GM19043 (cell line): ENCODE measurements around the gene HTR2B.
"Not testable (repeated sequence)": the region's sequence is repeated elsewhere in the genome, so short reads cannot be mapped to it uniquely, and the experiment has no call there.

Experiments
- ATAC-seq: cut with Tn5 transposase; IDR thresholded peaks from one replicate; pipeline ENCODE4 v1.9.1; 2021; ENCODE audit warnings: low read depth; ENCODE audit not compliant: unreplicated experiment

The HTR2B gene

DNA sequence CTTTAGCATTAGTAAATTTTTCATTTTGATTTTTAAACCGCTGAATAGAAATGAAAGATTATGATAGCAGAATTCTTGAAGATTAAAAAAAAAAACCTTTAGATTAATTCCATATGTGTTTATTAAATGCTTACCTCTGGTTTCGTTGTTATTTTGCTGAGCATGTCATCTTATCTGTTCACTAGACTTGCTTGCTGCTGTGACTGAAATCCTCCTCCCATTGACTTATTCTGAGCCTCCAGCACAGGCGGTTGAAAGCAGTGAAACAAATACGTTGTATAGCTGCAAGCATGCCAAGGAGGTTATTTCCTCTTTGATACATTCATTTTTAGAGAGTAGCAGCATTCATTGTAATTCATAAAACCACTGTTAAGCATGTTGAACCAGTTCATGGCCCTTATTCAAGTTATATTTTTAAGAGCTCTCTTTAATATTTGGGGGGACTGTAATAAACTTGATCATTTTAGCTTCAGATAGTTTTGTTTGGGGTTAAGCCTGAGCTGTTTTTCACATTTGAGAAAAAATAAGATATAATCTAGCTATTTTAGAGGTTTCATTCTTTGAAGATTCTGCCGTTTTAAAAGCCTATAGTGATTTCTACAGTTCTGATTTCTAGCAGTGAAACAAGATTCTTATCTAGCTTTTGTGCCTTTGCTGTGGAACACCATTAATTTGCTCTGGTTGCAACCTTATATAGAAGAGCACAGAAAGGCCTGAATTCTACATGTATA lies at the start of gene HTR2B:
Gene HTR2B (minus strand): TSS at position 205 of the 731 bp plus-strand sequence. CDS start 1,278 bp downstream, outside the sequence.
- ATAC-seq, result no peak

DNA sequence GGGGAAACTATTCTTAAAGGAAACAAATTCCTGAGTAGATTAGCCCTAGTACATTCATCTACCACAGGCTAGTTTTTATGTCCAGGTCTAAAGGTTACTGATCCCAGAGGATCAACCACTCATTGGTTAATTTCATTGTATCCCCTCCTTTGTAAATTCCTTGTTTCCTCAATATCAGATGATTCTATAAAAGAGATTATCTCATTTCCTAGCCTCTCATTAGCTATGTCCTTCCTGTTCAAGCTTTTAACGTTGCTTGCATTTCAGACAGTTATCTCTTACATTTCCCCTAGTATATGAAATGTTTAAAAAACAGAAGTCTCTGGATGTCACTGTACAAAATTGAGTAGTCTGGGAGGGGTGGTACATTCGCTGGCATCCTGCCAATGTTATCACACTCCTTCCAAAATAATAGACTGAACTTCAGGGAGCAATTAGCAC lies 49.4 kb upstream of the HTR2B start:
- ATAC-seq, result no peak

- ATAC-seq, result no peak
Observed at GRCh38 chr2:231172025-231172424, 47.2 kb upstream of the HTR2B start.

- no peak for ATAC-seq
Observed at GRCh38 chr2:231170055-231170454, 45.2 kb upstream of the HTR2B start.

DNA sequence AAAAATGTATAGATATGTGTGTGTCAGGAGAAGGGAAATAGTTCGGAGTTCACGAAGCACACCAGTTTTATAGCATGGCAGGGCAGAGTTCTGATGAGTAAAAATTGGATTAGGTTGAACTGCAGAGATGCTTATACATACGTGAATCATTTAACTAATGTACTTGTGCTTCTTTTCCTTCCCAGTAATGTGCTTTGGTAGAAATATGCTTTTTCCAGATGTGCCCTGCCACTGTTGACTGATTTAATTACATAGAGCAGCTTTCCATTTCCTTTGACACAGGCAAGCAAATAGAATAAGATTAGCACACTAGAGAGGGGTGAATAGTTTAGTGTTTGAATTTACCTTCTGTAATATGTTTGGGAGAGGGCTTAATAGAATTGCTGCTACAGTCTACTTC lies 44.6 kb upstream of the HTR2B start:
- ATAC-seq, result no peak

GRCh38 chr2:231168460-231169139 lies 43.8 kb upstream of the HTR2B start:
- no peak for ATAC-seq

- ATAC-seq, result no peak
Observed at GRCh38 chr2:231167745-231168459, 43.1 kb upstream of the HTR2B start.

- ATAC-seq, result no peak
Observed at GRCh38 chr2:231163414-231164095, 38.7 kb upstream of the HTR2B start.

DNA sequence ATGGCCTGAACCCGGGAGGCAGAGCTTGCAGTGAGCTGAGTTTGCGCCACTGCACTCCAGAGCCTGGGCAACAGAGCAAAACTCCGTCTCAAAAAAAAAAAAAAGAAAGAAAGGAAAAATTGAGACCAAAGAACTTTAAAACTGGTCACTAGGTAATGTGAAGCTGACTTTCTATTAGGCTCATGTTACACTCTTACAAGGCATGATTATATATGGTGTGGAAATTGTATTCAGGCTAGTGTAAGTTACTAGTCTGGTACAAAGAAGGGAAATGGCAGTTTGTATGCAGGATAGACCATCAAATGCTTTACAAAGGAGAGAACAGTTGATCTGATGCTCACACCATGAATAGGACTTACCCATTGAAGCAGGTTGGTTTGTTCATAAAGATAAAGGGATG lies 38.2 kb upstream of the HTR2B start:
- no peak for ATAC-seq

GRCh38 chr2:231161877-231162329 lies 37.1 kb upstream of the HTR2B start:
- no peak for ATAC-seq

- peak; percentile 66 for ATAC-seq
Observed at GRCh38 chr2:231161252-231161839, 36.5 kb upstream of the HTR2B start.

- ATAC-seq, result no peak
Observed at GRCh38 chr2:231160701-231161100, 35.9 kb upstream of the HTR2B start.

DNA sequence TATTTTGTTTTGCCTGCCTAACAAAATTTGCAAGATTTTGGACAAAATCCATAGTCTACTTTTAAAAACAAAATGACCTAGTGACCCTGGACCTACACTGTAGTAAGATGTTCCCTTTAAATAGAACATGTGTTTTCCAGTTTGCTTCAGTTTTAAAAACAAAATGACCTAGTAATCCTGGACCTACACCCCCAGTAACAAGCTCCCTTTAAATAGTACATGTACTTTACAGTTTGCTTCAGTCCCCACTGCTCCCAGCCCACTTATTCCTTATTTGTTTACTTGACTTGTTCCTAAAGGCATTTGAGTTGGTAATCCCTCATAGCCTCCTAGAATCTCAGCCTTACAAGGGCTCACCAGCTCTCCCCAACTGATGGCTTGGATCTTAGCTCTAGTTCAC lies 34.5 kb upstream of the HTR2B start:
- no peak for ATAC-seq

GRCh38 chr2:231152800-231153557 lies 28.1 kb upstream of the HTR2B start:
- no peak for ATAC-seq

DNA sequence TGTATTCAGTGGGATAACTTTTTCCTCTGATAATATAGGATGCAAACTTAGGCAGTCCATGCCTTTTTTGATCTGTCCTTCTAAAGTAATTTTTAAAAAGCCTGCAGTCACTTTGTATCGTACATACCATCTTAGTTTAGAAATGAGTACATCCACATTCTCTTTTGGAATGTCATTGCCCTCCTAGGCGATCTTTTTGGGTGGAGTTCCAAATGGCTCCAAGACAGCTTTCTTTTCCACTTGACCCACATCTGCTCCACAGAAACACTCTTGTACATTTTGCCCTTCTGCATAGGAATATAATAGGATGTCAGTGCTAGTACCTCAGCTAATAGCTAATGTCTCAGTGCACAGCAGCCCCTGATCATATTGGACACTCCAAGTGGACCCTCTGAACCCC lies 21.8 kb upstream of the HTR2B start:
- ATAC-seq, result no peak

DNA sequence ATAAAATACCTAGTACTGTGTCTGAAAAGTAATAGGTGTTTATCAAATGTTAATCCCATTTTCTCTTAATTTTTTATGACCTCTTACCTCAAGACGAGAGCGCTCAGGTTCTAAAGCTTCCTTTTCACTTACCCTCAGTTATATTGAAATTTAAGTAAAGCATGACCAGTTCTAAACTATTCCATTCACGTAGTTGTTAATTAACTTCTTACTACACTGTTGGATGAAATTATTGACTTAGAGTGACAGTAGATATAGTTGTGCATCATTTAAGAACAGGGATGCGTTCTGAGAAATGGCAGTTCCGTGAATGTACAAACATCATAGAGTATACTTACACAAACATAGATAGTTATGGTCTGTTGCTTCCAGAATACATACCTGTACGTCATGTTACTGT lies 20.1 kb upstream of the HTR2B start:
- no peak for ATAC-seq

DNA sequence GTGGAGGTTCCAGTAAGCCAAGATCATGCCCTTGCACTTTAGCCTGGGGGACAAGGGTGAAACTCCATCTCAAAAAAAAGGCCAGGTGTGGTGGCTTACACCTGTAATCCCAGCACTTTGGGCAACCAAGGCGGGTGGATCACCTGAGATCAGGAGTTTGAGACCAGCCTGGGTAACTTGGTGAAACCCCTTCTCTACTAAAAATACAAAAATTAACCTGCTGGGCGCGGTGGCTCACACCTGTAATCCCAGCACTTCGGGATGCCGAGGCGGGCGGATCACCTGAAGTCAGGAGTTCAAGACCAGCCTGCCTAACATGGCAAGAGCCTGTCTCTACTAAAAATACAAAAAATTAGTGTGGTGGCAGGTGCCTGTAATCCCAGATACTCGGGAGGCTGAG lies 16.0 kb upstream of the HTR2B start:
- not testable (repeated sequence) for ATAC-seq

DNA sequence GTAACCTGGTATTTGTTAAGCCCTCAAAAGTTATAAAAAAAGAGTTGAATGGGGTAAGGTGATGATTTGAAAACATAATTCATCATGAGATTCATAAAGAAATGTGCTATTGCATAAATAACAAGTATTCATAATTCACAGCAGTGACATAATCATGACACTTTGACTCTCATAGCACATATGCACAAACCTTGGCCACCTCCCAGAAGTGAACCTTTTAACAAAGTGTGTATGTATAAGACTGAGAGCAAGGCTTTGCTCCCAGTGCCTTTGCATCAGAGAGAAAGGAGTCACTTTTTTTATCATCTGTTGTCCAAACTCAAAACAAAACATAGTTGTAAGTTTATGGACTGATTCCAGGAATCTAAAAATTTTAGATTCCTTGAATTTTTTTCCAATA lies 15.0 kb upstream of the HTR2B start:
- no peak for ATAC-seq

DNA sequence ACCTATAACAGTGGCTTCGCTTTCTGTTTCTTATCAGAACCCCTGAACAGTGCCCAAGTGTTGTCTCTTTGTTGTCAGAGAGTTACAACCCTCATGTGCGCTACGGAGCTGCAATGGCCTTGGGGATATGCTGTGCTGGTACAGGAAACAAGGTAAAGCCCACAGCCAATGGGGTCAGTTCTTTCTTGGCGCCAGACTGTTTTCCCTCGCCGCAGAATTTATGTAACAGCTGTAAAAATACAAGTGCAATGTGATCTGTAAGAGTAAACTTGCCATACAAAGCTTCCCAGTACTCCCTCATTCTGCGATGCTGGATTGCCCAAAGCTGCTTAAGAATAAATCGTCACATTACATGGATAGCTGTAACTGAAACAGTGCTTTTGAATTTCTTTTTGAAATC lies 13.9 kb upstream of the HTR2B start:
- ATAC-seq, result no peak
